Suprapubic skin (tissue), 4 donors: ENCODE results near the gene CTNNA3. TPM values are rescaled to one million over a fixed set of nuclear protein-coding genes. Genes with fewer than 3 reads are reported as not detected.

Experiments
- DNase-seq, 2 donors: peaks; one replicate each; pipeline ENCODE4 v3.0.0-alpha.2; 2019; ENCODE audit warnings: low spot score in 2 of 2
- H3K27ac ChIP-seq: fragments of 200-600 bp; sonication (generic); one replicate; pipeline ENCODE4 v1.5.1; 2019
- H3K27me3 ChIP-seq: fragments of 200-600 bp; sonication (generic); one replicate; pipeline ENCODE4 v1.5.1; 2019
- H3K36me3 ChIP-seq: fragments of 200-600 bp; sonication (generic); one replicate; pipeline ENCODE4 v1.5.1; 2019
- H3K4me1 ChIP-seq: fragments of 200-600 bp; sonication (generic); one replicate; pipeline ENCODE4 v1.5.1; 2019
- H3K4me3 ChIP-seq: fragments of 200-600 bp; sonication (generic); one replicate; pipeline ENCODE4 v1.5.1; 2019; ENCODE audit warnings: mild to moderate bottlenecking
- H3K9me3 ChIP-seq: fragments of 200-600 bp; sonication (generic); one replicate; pipeline ENCODE4 v1.5.1; 2019
- EP300 ChIP-seq: sonication (generic); formaldehyde crosslinking; IDR thresholded peaks from one replicate; pipeline ENCODE4 v1.6.1; 2017; ENCODE audit warnings: antibody characterized with exemption
- POLR2A ChIP-seq, 2 donors: fragments of 450-650 bp; IDR thresholded peaks; one replicate each; pipeline ENCODE4 v1.6.1; 2017; ENCODE audit warnings: antibody characterized with exemption in 2 of 2, mild to moderate bottlenecking in 2 of 2, moderate library complexity in 2 of 2
- POLR2AphosphoS5 ChIP-seq, 3 donors: sonication (generic); formaldehyde crosslinking; IDR thresholded peaks; one replicate each; pipeline ENCODE4 v1.6.1; 2017; ENCODE audit warnings: antibody characterized with exemption in 3 of 3
- WGBS: methylation state at CpG from one replicate; pipeline ENCODE4 v1.1.5; 2018; 5-methylcytosine and 5-hydroxymethylcytosine counted together
- total RNA-seq, 4 donors: library from RNA; depleted of rRNA; stranded (reverse); fragments of >200 nt; gene quantifications; one replicate each; pipeline ENCODE4 v1.1.0, GENCODE V29; 2016
- TF ChIP-seq, protein P1 (sequence below), 2 donors: fragments of 200-600 bp in 1 of 2; fragments of 450-650 bp in 1 of 2; sonication (generic) in 1 of 2; IDR thresholded peaks; one replicate each; pipeline ENCODE4 v1.5.1; 2016 to 2019; ENCODE audit warnings: antibody characterized with exemption in 2 of 2, mild to moderate bottlenecking in 1 of 2, moderate library complexity in 1 of 2

Gene CTNNA3
- total RNA-seq, 4 donors from 2014 or later = 0.08 to 0.29 (median 0.21) TPM

DNA sequence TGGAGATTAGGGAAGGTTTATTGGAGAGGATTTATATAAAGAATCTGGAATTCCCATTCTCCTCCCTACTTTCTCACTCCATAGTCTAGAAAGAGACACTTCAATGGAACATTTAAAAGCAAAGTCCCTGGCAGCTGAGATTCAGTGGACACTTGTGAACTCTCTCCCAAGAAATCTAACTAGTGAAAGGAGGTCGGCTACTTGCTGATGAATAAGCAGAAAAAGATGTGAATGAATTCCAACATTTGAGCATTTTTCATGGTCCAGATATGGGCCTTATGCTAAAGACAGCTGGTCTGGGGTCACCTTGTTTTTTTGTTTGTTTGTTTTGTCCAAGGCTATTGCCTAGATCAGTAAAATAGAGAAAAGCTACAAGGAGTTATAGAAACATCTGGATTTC, 911.2 kb downstream of the CTNNA3 start:
- no peaks in the 10 kb centered on the region for H3K9me3 ChIP-seq
- no peak for DNase-seq
- no peaks in the 10 kb centered on the region for H3K4me1 ChIP-seq
- no peak overlapping the region for H3K27ac ChIP-seq
- H3K36me3 ChIP-seq = no peaks in the 10 kb centered on the region
- TF ChIP-seq POLR2A (IDR thresholded peaks at IDR 0.05) (no peak), POLR2AphosphoS5 (IDR thresholded peaks at IDR 0.05) (no peak), EP300 (no peak)
- TF ChIP-seq, protein P1, sequence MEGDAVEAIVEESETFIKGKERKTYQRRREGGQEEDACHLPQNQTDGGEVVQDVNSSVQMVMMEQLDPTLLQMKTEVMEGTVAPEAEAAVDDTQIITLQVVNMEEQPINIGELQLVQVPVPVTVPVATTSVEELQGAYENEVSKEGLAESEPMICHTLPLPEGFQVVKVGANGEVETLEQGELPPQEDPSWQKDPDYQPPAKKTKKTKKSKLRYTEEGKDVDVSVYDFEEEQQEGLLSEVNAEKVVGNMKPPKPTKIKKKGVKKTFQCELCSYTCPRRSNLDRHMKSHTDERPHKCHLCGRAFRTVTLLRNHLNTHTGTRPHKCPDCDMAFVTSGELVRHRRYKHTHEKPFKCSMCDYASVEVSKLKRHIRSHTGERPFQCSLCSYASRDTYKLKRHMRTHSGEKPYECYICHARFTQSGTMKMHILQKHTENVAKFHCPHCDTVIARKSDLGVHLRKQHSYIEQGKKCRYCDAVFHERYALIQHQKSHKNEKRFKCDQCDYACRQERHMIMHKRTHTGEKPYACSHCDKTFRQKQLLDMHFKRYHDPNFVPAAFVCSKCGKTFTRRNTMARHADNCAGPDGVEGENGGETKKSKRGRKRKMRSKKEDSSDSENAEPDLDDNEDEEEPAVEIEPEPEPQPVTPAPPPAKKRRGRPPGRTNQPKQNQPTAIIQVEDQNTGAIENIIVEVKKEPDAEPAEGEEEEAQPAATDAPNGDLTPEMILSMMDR (IDR thresholded peaks at IDR 0.05) = no peak
- WGBS = 68% methylated on average over 1 of the region's 1 CpG
- H3K27me3 ChIP-seq = no peaks in the 10 kb centered on the region
- H3K4me3 ChIP-seq = no peak overlapping the region

DNA sequence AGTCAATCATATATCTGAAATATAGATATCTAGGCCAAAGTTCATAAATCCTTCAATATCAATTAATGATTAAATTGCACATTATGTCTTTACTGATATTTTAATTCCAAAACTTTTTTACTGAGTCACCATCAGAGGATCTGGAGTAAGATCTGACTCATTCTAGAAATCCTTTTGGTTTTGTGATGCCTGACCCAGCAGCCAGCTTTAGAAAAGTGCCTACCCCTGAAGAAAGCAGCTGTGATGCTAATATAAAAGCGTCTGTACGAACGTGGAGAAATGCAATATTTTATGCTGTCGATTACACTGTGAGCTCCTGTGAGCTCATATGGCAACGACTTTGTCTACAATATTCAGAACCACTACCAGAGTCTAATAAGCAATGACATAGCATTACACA, 912.7 kb downstream of the CTNNA3 start:
- Histone ChIP-seq H3K4me1 (no peaks in the 10 kb centered on the region), H3K27ac (no peak overlapping the region), H3K4me3 (no peak overlapping the region), H3K9me3 (no peaks in the 10 kb centered on the region), H3K36me3 (no peaks in the 10 kb centered on the region), H3K27me3 (no peaks in the 10 kb centered on the region)
- TF ChIP-seq, protein P1 (IDR thresholded peaks at IDR 0.05) = no peak
- TF ChIP-seq EP300 (no peak), POLR2A (IDR thresholded peaks at IDR 0.05) (no peak), POLR2AphosphoS5 (IDR thresholded peaks at IDR 0.05) (no peak)
- DNase-seq = no peak
- WGBS = 76% methylated on average over 5 of the region's 5 CpGs

DNA sequence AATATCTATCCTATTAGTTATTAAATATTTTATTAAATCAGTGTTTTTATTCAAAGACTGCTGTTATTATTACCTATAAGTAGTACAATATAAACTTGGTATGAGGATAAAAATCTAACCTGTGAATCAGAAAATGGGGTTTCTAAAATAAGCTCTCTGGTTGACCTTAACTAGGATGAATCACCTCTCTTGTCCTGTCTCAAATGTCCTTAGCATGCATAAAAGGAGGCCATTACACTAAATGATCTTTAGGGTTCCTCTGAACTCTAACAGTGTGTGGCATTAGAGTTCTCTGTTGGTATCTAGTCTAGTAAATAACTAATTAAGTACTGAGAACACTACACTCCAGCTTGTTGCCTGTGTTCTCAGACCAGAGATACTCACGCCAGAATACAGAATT, 913.2 kb downstream of the CTNNA3 start:
- no peak for DNase-seq
- TF ChIP-seq POLR2A (IDR thresholded peaks at IDR 0.05) = no peak
- no peak for TF ChIP-seq POLR2AphosphoS5 (IDR thresholded peaks at IDR 0.05)
- TF ChIP-seq, protein P1 (IDR thresholded peaks at IDR 0.05) = no peak
- no peak for TF ChIP-seq EP300
- Histone ChIP-seq H3K27ac (no peak overlapping the region), H3K27me3 (no peaks in the 10 kb centered on the region), H3K4me3 (no peak overlapping the region), H3K9me3 (no peaks in the 10 kb centered on the region), H3K36me3 (no peaks in the 10 kb centered on the region), H3K4me1 (no peaks in the 10 kb centered on the region)
- WGBS = 89% methylated on average over 1 of the region's 1 CpG

DNA sequence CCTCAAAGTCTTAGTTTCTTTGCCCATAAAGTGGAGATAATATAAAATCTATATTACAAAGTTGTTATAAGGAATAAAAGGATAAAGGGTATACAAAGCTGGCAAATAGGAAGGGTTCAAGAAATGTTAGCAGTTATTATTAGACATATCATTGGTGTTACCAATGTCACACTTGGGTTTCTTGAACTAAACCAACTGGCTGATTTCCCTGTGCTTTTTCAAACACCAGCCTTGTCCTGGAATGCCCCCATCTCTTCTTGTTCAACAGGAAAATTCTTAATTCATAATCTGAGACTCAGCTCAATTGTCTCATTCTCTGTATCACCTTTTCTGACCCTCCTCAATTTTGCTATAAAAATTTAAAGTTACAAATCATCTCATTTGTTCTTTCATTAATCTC, 913.9 kb downstream of the CTNNA3 start:
- no peaks in the 10 kb centered on the region for H3K27me3 ChIP-seq
- H3K36me3 ChIP-seq = no peaks in the 10 kb centered on the region
- no peak overlapping the region for H3K27ac ChIP-seq
- H3K4me3 ChIP-seq = no peak overlapping the region
- no peaks in the 10 kb centered on the region for H3K9me3 ChIP-seq
- H3K4me1 ChIP-seq = no peaks in the 10 kb centered on the region
- DNase-seq = no peak
- TF ChIP-seq POLR2AphosphoS5 (IDR thresholded peaks at IDR 0.05) (no peak), EP300 (no peak), POLR2A (IDR thresholded peaks at IDR 0.05) (no peak)
- TF ChIP-seq, protein P1 (IDR thresholded peaks at IDR 0.05) = no peak

DNA sequence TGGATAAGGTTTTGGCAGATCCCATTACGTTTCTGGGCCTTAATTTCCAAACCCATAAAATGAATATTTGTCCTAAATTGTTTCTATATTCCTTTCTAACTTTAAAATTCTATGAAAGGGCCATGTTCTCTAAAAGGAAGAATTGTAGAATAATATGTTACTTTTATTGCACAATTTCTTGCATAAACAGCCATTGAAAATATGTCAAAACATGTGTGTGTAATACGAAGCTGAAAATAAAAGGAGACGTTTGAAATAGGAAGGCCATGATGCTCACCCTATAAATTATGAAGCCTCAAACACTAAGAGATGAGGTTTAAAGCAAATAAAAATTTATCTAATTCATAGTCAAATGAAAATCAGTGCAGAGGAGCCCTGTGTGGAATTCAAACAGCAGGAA, 915.2 kb downstream of the CTNNA3 start:
- Histone ChIP-seq H3K27ac (no peak overlapping the region), H3K4me3 (no peak overlapping the region), H3K27me3 (no peaks in the 10 kb centered on the region), H3K4me1 (no peaks in the 10 kb centered on the region), H3K36me3 (no peaks in the 10 kb centered on the region), H3K9me3 (no peaks in the 10 kb centered on the region)
- no peak for TF ChIP-seq POLR2AphosphoS5 (IDR thresholded peaks at IDR 0.05)
- no peak for TF ChIP-seq POLR2A (IDR thresholded peaks at IDR 0.05)
- TF ChIP-seq EP300 = no peak
- TF ChIP-seq, protein P1 (IDR thresholded peaks at IDR 0.05) = no peak
- 64% methylated on average over 3 of the region's 3 CpGs for WGBS
- no peak for DNase-seq
